DOHH2 (cell line): Measurements from ENCODE around the gene PBRM1.

Experiments used
- H3F3A ChIP-seq: fragments of 200-600 bp; sonication (generic), shearing (Covaris generic); 2 replicates; pipeline ENCODE4 v1.6.0; 2016; ENCODE audit warnings: antibody characterized with exemption, mild to moderate bottlenecking; ENCODE audit not compliant: control insufficient read depth, insufficient read depth
- H3K27ac ChIP-seq: fragments of 200-600 bp; sonication (generic); 2 replicates; pipeline ENCODE4 v1.5.1; 2014; ENCODE audit warnings: low read depth, mild to moderate bottlenecking, low read length, moderate library complexity
- H3K27me3 ChIP-seq: fragments of 200-600 bp; sonication (generic); 2 replicates; pipeline ENCODE4 v1.6.1; 2014; ENCODE audit warnings: mild to moderate bottlenecking, low read length, mixed read lengths; ENCODE audit not compliant: control insufficient read depth
- H3K36me3 ChIP-seq: fragments of 200-600 bp; sonication (generic); 2 replicates; pipeline ENCODE4 v1.6.1; 2014; ENCODE audit warnings: mild to moderate bottlenecking, low read length, moderate library complexity, mixed read lengths; ENCODE audit not compliant: control insufficient read depth
- H3K4me1 ChIP-seq: fragments of 200-600 bp; sonication (generic); 2 replicates; pipeline ENCODE4 v1.6.1; 2014; ENCODE audit warnings: mild to moderate bottlenecking, low read length, mixed read lengths; ENCODE audit not compliant: control insufficient read depth
- H3K4me2 ChIP-seq: fragments of 200-600 bp; sonication (generic); 2 replicates; pipeline ENCODE4 v1.6.0; 2014; ENCODE audit warnings: mild to moderate bottlenecking, low read length, moderate library complexity
- H3K4me3 ChIP-seq: fragments of 200-600 bp; sonication (generic); 2 replicates; pipeline ENCODE4 v1.5.1; 2014; ENCODE audit warnings: mild to moderate bottlenecking, low read length, mixed read lengths
- H3K79me2 ChIP-seq: fragments of 200-600 bp; sonication (generic); 2 replicates; pipeline ENCODE4 v1.6.1; 2014; ENCODE audit warnings: mild to moderate bottlenecking, low read length, mixed read lengths; ENCODE audit not compliant: control insufficient read depth
- H3K9me2 ChIP-seq: fragments of 200-600 bp; sonication (generic); replicated peaks from 2 replicates; pipeline ENCODE4 v1.6.1; 2014; ENCODE audit warnings: mild to moderate bottlenecking, low read length, mixed read lengths; ENCODE audit not compliant: control insufficient read depth
- H3K9me3 ChIP-seq: fragments of 200-600 bp; sonication (generic); 2 replicates; pipeline ENCODE4 v1.6.1; 2014; ENCODE audit warnings: antibody characterized with exemption, low read length, mixed read lengths; ENCODE audit not compliant: control insufficient read depth, insufficient read depth
- H4K20me1 ChIP-seq: fragments of 200-600 bp; sonication (generic); 2 replicates; pipeline ENCODE4 v1.6.0; 2014; ENCODE audit warnings: low read depth, mild to moderate bottlenecking, antibody characterized with exemption, low read length, moderate library complexity; ENCODE audit not compliant: control insufficient read depth, insufficient read depth
- CTCF ChIP-seq: fragments of 200-600 bp; sonication (generic); IDR thresholded peaks from one replicate; pipeline ENCODE4 v1.5.1; 2014; ENCODE audit warnings: antibody characterized with exemption, mild to moderate bottlenecking, low read depth, low read length; ENCODE audit not compliant: poor library complexity, severe bottlenecking
- EZH2phosphoT487 ChIP-seq: fragments of 200-600 bp; sonication (generic); IDR thresholded peaks from 2 replicates; pipeline ENCODE4 v1.6.1; 2017; ENCODE audit warnings: borderline replicate concordance, mild to moderate bottlenecking, antibody characterized with exemption, low read length, moderate library complexity, mixed read lengths

PBRM1 gene

GRCh38 chr3:52608337-52608736, 77.4 kb downstream of the PBRM1 start:
- H3K4me3 ChIP-seq, result no peak overlapping the region
- no peaks in the 10 kb centered on the region for H3K9me2 ChIP-seq
- TF ChIP-seq EZH2phosphoT487 (no peak), CTCF (no peak)
- peaks cover 80% of the 10 kb centered on the region for H3K36me3 ChIP-seq
- H4K20me1 ChIP-seq, result no peaks in the 10 kb centered on the region
- H3K79me2 ChIP-seq, result peaks cover 13% of the 10 kb centered on the region
- H3K4me2 ChIP-seq, result no peak overlapping the region
- no peak overlapping the region for H3K27ac ChIP-seq
- no peaks in the 10 kb centered on the region for H3K27me3 ChIP-seq
- no peaks in the 10 kb centered on the region for H3F3A ChIP-seq
- H3K9me3 ChIP-seq, result no peaks in the 10 kb centered on the region
- no peaks in the 10 kb centered on the region for H3K4me1 ChIP-seq

GRCh38 chr3:52606373-52607085, 79.2 kb downstream of the PBRM1 start:
- H3K79me2 ChIP-seq, result peaks cover 13% of the 10 kb centered on the region
- H4K20me1 ChIP-seq, result no peaks in the 10 kb centered on the region
- H3K27me3 ChIP-seq, result no peaks in the 10 kb centered on the region
- H3F3A ChIP-seq, result no peaks in the 10 kb centered on the region
- H3K4me3 ChIP-seq, result no peak overlapping the region
- H3K27ac ChIP-seq, result no peak overlapping the region
- no peak overlapping the region for H3K4me2 ChIP-seq
- TF ChIP-seq CTCF (no peak), EZH2phosphoT487 (no peak)
- H3K4me1 ChIP-seq, result no peaks in the 10 kb centered on the region
- H3K9me3 ChIP-seq, result peaks cover 3% of the 10 kb centered on the region; the same call in 1 of the 2 replicates
- no peaks in the 10 kb centered on the region for H3K9me2 ChIP-seq
- H3K36me3 ChIP-seq, result peaks cover 91% of the 10 kb centered on the region

DNA sequence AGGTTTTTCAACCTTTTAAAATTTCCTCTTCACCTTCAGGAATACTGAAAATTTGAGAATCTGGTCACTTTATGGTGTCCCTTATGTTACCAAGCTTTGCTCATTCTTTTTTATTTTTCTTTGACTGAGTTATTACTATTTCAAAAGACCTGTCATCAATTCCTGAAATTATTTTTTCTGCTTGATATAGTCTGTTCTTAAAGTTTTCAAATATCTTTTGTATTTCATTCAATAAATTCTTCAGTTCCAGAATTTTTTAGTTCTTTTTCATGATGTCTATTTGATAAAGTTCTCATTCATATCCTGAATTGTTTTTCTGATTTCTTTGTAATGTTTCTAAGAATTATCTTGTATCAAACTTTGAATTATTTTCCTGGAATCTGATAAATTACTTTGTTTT, 85.5 kb downstream of the PBRM1 start:
- H3K27me3 ChIP-seq, result no peaks in the 10 kb centered on the region
- no peak overlapping the region for H3K4me2 ChIP-seq
- no peaks in the 10 kb centered on the region for H3F3A ChIP-seq
- H3K36me3 ChIP-seq, result peaks cover 71% of the 10 kb centered on the region
- TF ChIP-seq EZH2phosphoT487 (no peak), CTCF (no peak)
- no peaks in the 10 kb centered on the region for H3K9me2 ChIP-seq
- no peak overlapping the region for H3K4me3 ChIP-seq
- no peaks in the 10 kb centered on the region for H3K79me2 ChIP-seq
- peaks cover 12% of the 10 kb centered on the region; the same call in 1 of the 2 replicates for H3K9me3 ChIP-seq
- no peaks in the 10 kb centered on the region for H3K4me1 ChIP-seq
- H3K27ac ChIP-seq, result no peak overlapping the region
- H4K20me1 ChIP-seq, result no peaks in the 10 kb centered on the region
